ENCODE measurements around the gene POLDIP3.

Gene POLDIP3

DNA sequence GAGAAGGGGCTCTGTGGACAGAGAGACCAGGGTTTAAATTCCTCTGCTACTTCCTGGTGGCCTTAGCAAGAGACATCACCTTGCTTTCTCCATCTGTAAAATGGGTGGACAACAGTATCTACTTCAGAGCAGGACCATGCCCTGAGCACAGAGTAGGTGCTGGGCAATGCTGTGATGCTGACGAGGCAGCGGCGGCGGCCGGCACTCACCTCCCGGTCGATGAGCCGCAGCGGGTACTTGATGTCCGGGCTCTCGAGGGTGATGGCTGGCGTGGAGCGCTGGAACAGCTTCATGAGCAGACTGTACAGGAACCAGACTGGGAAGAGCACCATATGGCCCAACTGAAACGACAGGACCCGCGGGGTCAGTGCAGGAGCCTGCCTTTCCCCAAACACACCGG lies 21.8 kb upstream of the POLDIP3 start:
- no peak for TF ChIP-seq CTCF (IDR thresholded peaks at IDR 0.05; ENCODE audit: insufficient read depth, low read length, poor library complexity, severe bottlenecking)
- Histone ChIP-seq H3K27me3 (replicated peaks; ENCODE audit: control insufficient read depth, insufficient read depth, low read length) (no peaks in the 10 kb centered on the region), H3K36me3 (ENCODE audit: control insufficient read depth, insufficient read depth, low read length) (peaks cover 13% of the 10 kb centered on the region), H3K4me3 (replicated peaks; ENCODE audit: low read depth, low read length) (no peak overlapping the region)
- DNase-seq (ENCODE audit: extremely low read depth, insufficient read length) = no peak

GRCh38 chr22:42635531-42635930 lies 20.8 kb upstream of the POLDIP3 start:
- Histone ChIP-seq H3K27me3 (replicated peaks; ENCODE audit: control insufficient read depth, insufficient read depth, low read length) (no peaks in the 10 kb centered on the region), H3K36me3 (ENCODE audit: control insufficient read depth, insufficient read depth, low read length) (peaks cover 18% of the 10 kb centered on the region), H3K4me3 (replicated peaks; ENCODE audit: low read depth, low read length) (no peak overlapping the region)
- DNase-seq (ENCODE audit: extremely low read depth, insufficient read length) = no peak
- TF ChIP-seq CTCF (IDR thresholded peaks at IDR 0.05; ENCODE audit: insufficient read depth, low read length, poor library complexity, severe bottlenecking) = no peak

- no peak for DNase-seq (ENCODE audit: extremely low read depth, insufficient read length)
- no peak for TF ChIP-seq CTCF (IDR thresholded peaks at IDR 0.05; ENCODE audit: insufficient read depth, low read length, poor library complexity, severe bottlenecking)
- Histone ChIP-seq H3K27me3 (replicated peaks; ENCODE audit: control insufficient read depth, insufficient read depth, low read length) (no peaks in the 10 kb centered on the region), H3K4me3 (replicated peaks; ENCODE audit: low read depth, low read length) (no peak overlapping the region), H3K36me3 (ENCODE audit: control insufficient read depth, insufficient read depth, low read length) (peaks cover 30% of the 10 kb centered on the region)
Observed at GRCh38 chr22:42633013-42633412, 18.3 kb upstream of the POLDIP3 start.

DNA sequence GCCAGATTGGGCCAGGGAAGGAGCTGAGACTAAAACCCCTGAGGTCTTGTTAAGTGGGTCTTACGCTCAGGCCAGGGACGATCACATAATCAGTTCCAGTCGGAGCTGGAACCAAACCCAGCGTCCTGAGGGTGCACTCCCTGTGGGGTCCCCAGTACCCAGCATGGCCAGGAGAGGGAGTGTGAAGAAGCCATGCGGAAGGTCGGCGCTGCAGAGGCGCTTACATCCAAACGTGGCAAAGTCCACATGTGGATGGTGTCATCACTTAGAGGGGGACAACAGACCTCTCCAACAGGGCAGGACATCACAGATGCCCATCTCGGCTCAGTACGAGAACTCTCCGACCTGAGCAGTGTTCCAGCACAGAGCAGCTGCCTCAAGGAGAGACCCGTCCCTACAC lies 17.4 kb upstream of the POLDIP3 start:
- no peaks in the 10 kb centered on the region for H3K27me3 ChIP-seq (replicated peaks; ENCODE audit: control insufficient read depth, insufficient read depth, low read length)
- TF ChIP-seq CTCF (IDR thresholded peaks at IDR 0.05; ENCODE audit: insufficient read depth, low read length, poor library complexity, severe bottlenecking) = peak; percentile 14
- H3K36me3 ChIP-seq (ENCODE audit: control insufficient read depth, insufficient read depth, low read length) = peaks cover 34% of the 10 kb centered on the region
- no peak for DNase-seq (ENCODE audit: extremely low read depth, insufficient read length)
- H3K4me3 ChIP-seq (replicated peaks; ENCODE audit: low read depth, low read length) = no peak overlapping the region

DNA sequence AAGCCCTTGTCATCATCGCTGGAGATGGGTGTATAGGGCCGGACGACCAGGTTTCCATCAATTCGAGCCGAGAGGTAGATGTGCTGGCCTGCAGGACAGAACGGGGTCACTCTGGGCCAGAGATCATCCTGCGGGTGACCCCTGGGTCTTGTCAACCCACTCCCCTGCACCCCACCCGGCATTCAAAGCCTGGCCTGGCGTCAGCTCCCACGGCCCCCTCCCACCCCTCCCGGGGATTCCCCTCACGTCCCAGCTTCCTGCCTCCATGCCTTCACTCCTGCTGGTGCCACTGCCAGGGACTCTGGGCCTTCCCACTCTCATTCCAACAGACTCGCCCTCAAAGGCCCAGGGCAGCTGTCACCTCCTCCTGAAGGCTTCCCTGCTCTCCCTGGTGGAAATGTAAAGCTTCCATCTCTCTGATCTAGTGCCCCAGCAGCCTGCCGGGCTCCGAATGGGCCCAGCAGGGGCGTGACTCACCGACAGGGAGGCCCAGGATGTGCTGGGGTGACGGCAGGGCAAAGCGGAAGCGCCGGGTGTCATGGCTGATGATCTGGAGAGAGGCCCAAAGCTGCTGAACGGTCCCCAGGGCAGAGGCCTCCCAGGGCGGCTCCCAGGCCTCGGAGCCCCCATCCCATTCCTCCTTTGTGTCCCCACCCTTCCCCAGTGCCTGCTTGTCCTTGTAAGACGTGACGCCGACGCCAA lies 16.4 kb upstream of the POLDIP3 start:
- no peak for TF ChIP-seq CTCF (IDR thresholded peaks at IDR 0.05; ENCODE audit: insufficient read depth, low read length, poor library complexity, severe bottlenecking)
- no peak for DNase-seq (ENCODE audit: extremely low read depth, insufficient read length)
- Histone ChIP-seq H3K27me3 (replicated peaks; ENCODE audit: control insufficient read depth, insufficient read depth, low read length) (no peaks in the 10 kb centered on the region), H3K36me3 (ENCODE audit: control insufficient read depth, insufficient read depth, low read length) (peaks cover 29% of the 10 kb centered on the region), H3K4me3 (replicated peaks; ENCODE audit: low read depth, low read length) (no peak overlapping the region)

- no peak for TF ChIP-seq CTCF (IDR thresholded peaks at IDR 0.05; ENCODE audit: insufficient read depth, low read length, poor library complexity, severe bottlenecking)
- no peak overlapping the region for H3K4me3 ChIP-seq (replicated peaks; ENCODE audit: low read depth, low read length)
- no peaks in the 10 kb centered on the region for H3K27me3 ChIP-seq (replicated peaks; ENCODE audit: control insufficient read depth, insufficient read depth, low read length)
- H3K36me3 ChIP-seq (ENCODE audit: control insufficient read depth, insufficient read depth, low read length) = peaks cover 26% of the 10 kb centered on the region
- no peak for DNase-seq (ENCODE audit: extremely low read depth, insufficient read length)
Observed at GRCh38 chr22:42630211-42630610, 15.5 kb upstream of the POLDIP3 start.
